GM12878 (cell line): ENCODE results near the gene LTA. TPM values are rescaled to one million over a fixed set of nuclear protein-coding genes. Genes with fewer than 3 reads are reported as not detected.

Experiments used
- BCLAF1 ChIP-seq: fragments of 450-650 bp; IDR thresholded peaks from 2 replicates; pipeline ENCODE4 v1.6.1; 2017; ENCODE audit warnings: antibody characterized with exemption, mild to moderate bottlenecking, moderate library complexity
- CHD2 ChIP-seq: IDR thresholded peaks from 2 replicates; pipeline ENCODE4 v1.6.1; 2011; ENCODE audit warnings: low read depth, low read length, improper control_type of control experiment, borderline replicate concordance
- CREM ChIP-seq: IDR thresholded peaks from 2 replicates; pipeline ENCODE4 v1.6.1; 2014; ENCODE audit warnings: antibody characterized with exemption, low read depth
- EED ChIP-seq: sonication (generic); IDR thresholded peaks from 2 replicates; pipeline ENCODE4 v1.6.1; 2016; ENCODE audit warnings: antibody characterized with exemption, low read depth
- EGR1 ChIP-seq, 2 experiments: IDR thresholded peaks; 1 replicate in 1 of 2; 2 replicates in 1 of 2; pipeline ENCODE4 v1.6.1; 2011 to 2012; ENCODE audit warnings: low read depth in 2 of 2, low read length in 2 of 2, borderline replicate concordance in 1 of 2, mild to moderate bottlenecking in 1 of 2, moderate library complexity in 1 of 2
- GATAD2B ChIP-seq: fragments of 450-650 bp; conservative IDR thresholded peaks from 2 replicates; pipeline ENCODE4 v1.6.1; 2017; ENCODE audit warnings: low read depth, mild to moderate bottlenecking, moderate library complexity
- HDAC2 ChIP-seq: fragments of 200-600 bp; sonication (generic); IDR thresholded peaks from 2 replicates; pipeline ENCODE4 v1.6.1; 2017
- IKZF1 ChIP-seq: fragments of 450-650 bp; conservative IDR thresholded peaks from 2 replicates; pipeline ENCODE4 v1.6.1; 2017; ENCODE audit warnings: antibody characterized with exemption, mild to moderate bottlenecking
- IKZF2 ChIP-seq, 2 experiments: fragments of 450-650 bp; IDR thresholded peaks; 2 replicates each; pipeline ENCODE4 v1.6.1; 2017; ENCODE audit warnings: mild to moderate bottlenecking in 2 of 2, moderate library complexity in 2 of 2
- IRF5 ChIP-seq: fragments of 450-650 bp; IDR thresholded peaks from 2 replicates; pipeline ENCODE4 v1.6.1; 2017; ENCODE audit warnings: borderline replicate concordance
- JUND ChIP-seq: IDR thresholded peaks from 2 replicates; pipeline ENCODE4 v1.6.1; 2012; ENCODE audit warnings: low read depth, mild to moderate bottlenecking, low read length, improper control_type of control experiment, moderate library complexity
- MAX ChIP-seq: IDR thresholded peaks from 2 replicates; pipeline ENCODE4 v1.6.1; 2012; ENCODE audit warnings: low read depth, low read length, improper control_type of control experiment
- MYB ChIP-seq: fragments of 150-350 bp; IDR thresholded peaks from 2 replicates; pipeline ENCODE4 v1.6.1; 2014; ENCODE audit warnings: mild to moderate bottlenecking, low read depth, low read length, borderline replicate concordance
- MYC ChIP-seq: IDR thresholded peaks from 2 replicates; pipeline ENCODE4 v1.6.1; 2011; ENCODE audit warnings: mild to moderate bottlenecking, low read length, moderate library complexity, inconsistent platforms; ENCODE audit not compliant: insufficient read depth, insufficient replicate concordance, insufficient read length, severe bottlenecking
- NFYA ChIP-seq: IDR thresholded peaks from 2 replicates; pipeline ENCODE4 v1.6.1; 2011; ENCODE audit warnings: low read depth, mild to moderate bottlenecking, low read length, improper control_type of control experiment, borderline replicate concordance
- PKNOX1 ChIP-seq: fragments of 450-650 bp; IDR thresholded peaks from 2 replicates; pipeline ENCODE4 v1.6.1; 2016; ENCODE audit warnings: mild to moderate bottlenecking
- SIN3A ChIP-seq: IDR thresholded peaks from 2 replicates; pipeline ENCODE4 v1.6.1; 2012; ENCODE audit warnings: low read depth, low read length, improper control_type of control experiment
- SUZ12 ChIP-seq: fragments of 200-600 bp; sonication (generic); IDR thresholded peaks from one replicate; pipeline ENCODE4 v1.6.1; 2018; ENCODE audit warnings: antibody characterized with exemption, mild to moderate bottlenecking; ENCODE audit not compliant: unreplicated experiment
- TARDBP ChIP-seq: IDR thresholded peaks from 2 replicates; pipeline ENCODE4 v1.6.1; 2016; ENCODE audit warnings: borderline replicate concordance
- TCF7 ChIP-seq: IDR thresholded peaks from 2 replicates; pipeline ENCODE4 v1.6.1; 2014; ENCODE audit warnings: antibody characterized with exemption, borderline replicate concordance
- ZBTB40 ChIP-seq: fragments of 450-650 bp; IDR thresholded peaks from 2 replicates; pipeline ENCODE4 v1.6.1; 2016; ENCODE audit warnings: mild to moderate bottlenecking, moderate library complexity, borderline replicate concordance
- polyA plus RNA-seq, 11 experiments: library from polyadenylated mRNA; depleted of rRNA in 4 of 11; unstranded in 6 of 11; stranded (reverse) in 5 of 11; fragments of >200 nt; fragmentation: Nextera tagmentation in 4 of 11; fragmentation: Illumina TruSeq in 1 of 11; extraction: Ambion mirVana in 4 of 11; extraction: Trizol in 1 of 11; gene quantifications; 1 replicate in 1 of 11; 2 replicates in 10 of 11; pipeline versions ENCODE4 v1.2.1 to v1.2.3, GENCODE V29; 2011 to 2016; ENCODE audit warnings: inconsistent platforms in 2 of 11, missing spikeins in 2 of 11, low read depth in 1 of 11
- total RNA-seq, 4 experiments: library from RNA; depleted of rRNA in 3 of 4; stranded (reverse); fragments of >200 nt in 3 of 4; fragmentation: Illumina TruSeq in 1 of 4; extraction: Trizol in 1 of 4; gene quantifications; 2 replicates each; pipeline versions ENCODE4 v1.2.1 to v1.2.3, GENCODE V29; 2013 to 2021

LTA gene
- total and polyA plus RNA-seq, 10 of the 15 experiments (the other 5 are each of a cell fraction or from before 2014, with no cell fraction given): 27.5 to 100 (median 75.1) TPM

GRCh38 chr6:31546339-31546957, 25.6 kb upstream of the LTA start, which contains the start of gene ATP6V1G2 (continued):
- TF ChIP-seq ZBTB40 (no peak), JUND (no peak), EED (peak; percentile 81; the same call in 1 of the 2 replicates), IKZF1 (peak; percentile 81), TARDBP (no peak), MYB (no peak), IKZF2 (IDR thresholded peaks at IDR 0.05) (peak; percentile 90 to 92), EGR1 (IDR thresholded peaks at IDR 0.05; ENCODE audit: borderline replicate concordance in 1 of 2, low read depth in 2 of 2, low read length in 2 of 2) (peak in 1 of 2 experiments; percentile 43; a peak in 1 of 3 replicates), SIN3A (peak; percentile 57; the same call in 1 of the 2 replicates), PKNOX1 (0 out of 2 replicates have a peak, but pooled peaks have one; percentile 9), BCLAF1 (no peak), CHD2 (peak; percentile 25; the same call in 1 of the 2 replicates), GATAD2B (no peak), MAX (no peak), CREM (peak; percentile 58), IRF5 (no peak), HDAC2 (no peak), SUZ12 (no peak), NFYA (no peak), TCF7 (no peak), MYC (no peak)
